Right renal cortex interstitium (tissue), 3 donors: ENCODE measurements around the gene COMT. TPM values are rescaled to one million over a fixed set of nuclear protein-coding genes. Genes with fewer than 3 reads are reported as not detected.

Experiments
- polyA plus RNA-seq, 3 donors: library from polyadenylated mRNA; unstranded; fragments of 120-200 nt; gene quantifications; one replicate each; pipeline ENCODE4 v1.2.1, GENCODE V29; 2013; ENCODE audit not compliant: insufficient read length in 3 of 3

COMT gene
- polyA plus RNA-seq, 3 donors: 88.6 to 126 (median 107) TPM

Other genes starting within 250 kb of the COMT start
- gene SEPTIN5, start 227.3 kb upstream of the COMT start, polyA plus RNA-seq: 10 to 100 TPM; 28.1 to 37.6 (median 32.6) TPM
- gene GP1BB, start 218.2 kb upstream of the COMT start, polyA plus RNA-seq: 1 to 10 TPM; 2.2 to 3.4 (median 2.9) TPM
- under 1 TPM; 0.11 to 0.26 (median 0.14) TPM for gene TBX1, start 181.0 kb upstream of the COMT start, polyA plus RNA-seq
- gene GNB1L, start 86.9 kb upstream of the COMT start, polyA plus RNA-seq: 1 to 10 TPM; 2.3 to 3.5 (median 3.2) TPM
- gene RTL10, start 86.9 kb upstream of the COMT start, polyA plus RNA-seq: 10 to 100 TPM; 20.1 to 23.0 (median 21.8) TPM
- 10 to 100 TPM; 20.1 to 27.5 (median 20.5) TPM for gene TXNRD2, start within 50 bp of the COMT start, polyA plus RNA-seq
- gene ARVCF, start 75.1 kb downstream of the COMT start, polyA plus RNA-seq: 10 to 100 TPM; 16.8 to 19.6 (median 16.9) TPM
- gene TANGO2, start 79.3 kb downstream of the COMT start, polyA plus RNA-seq: 10 to 100 TPM in 2 of 3 donors, 1 to 10 TPM in 1; 9.3 to 12.0 (median 10.5) TPM
- gene DGCR8, start 138.5 kb downstream of the COMT start, polyA plus RNA-seq: 10 to 100 TPM; 40.5 to 42.3 (median 42.0) TPM
- 100 to 1,000 TPM; 182 to 192 (median 185) TPM for gene RANBP1, start 174.3 kb downstream of the COMT start, polyA plus RNA-seq
- 10 to 100 TPM; 40.9 to 48.2 (median 41.4) TPM for gene TRMT2A, start 175.5 kb downstream of the COMT start, polyA plus RNA-seq
- 10 to 100 TPM; 26.5 to 33.7 (median 27.1) TPM for gene ZDHHC8, start 190.0 kb downstream of the COMT start, polyA plus RNA-seq
- gene CCDC188, start 209.3 kb downstream of the COMT start, polyA plus RNA-seq: under 1 TPM; 0.47 to 0.71 (median 0.53) TPM